Type B pancreatic cell (in vitro differentiated cells): ENCODE results near the gene ANGEL2. TPM values are rescaled to one million over a fixed set of nuclear protein-coding genes. Genes with fewer than 3 reads are reported as not detected.

Source experiments
- DNase-seq: peaks from one replicate; pipeline ENCODE4 v3.0.0; 2021; ENCODE audit warnings: mixed read lengths; ENCODE audit not compliant: unreplicated experiment; ENCODE audit errors: extremely low spot score
- H3K27ac Mint-ChIP-seq: 2 replicates; pipeline ENCODE4 v1.8.0; 2021; ENCODE audit warnings: mild to moderate bottlenecking, mixed read lengths
- H3K27me3 Mint-ChIP-seq: 2 replicates; pipeline ENCODE4 v1.8.0; 2021; ENCODE audit warnings: mixed read lengths
- H3K36me3 Mint-ChIP-seq: 2 replicates; pipeline ENCODE4 v1.8.0; 2021; ENCODE audit warnings: mixed read lengths
- H3K4me1 Mint-ChIP-seq: one replicate; pipeline ENCODE4 v1.8.0; 2021; ENCODE audit warnings: mixed read lengths; ENCODE audit not compliant: unreplicated experiment
- H3K4me3 Mint-ChIP-seq: 2 replicates; pipeline ENCODE4 v1.8.0; 2021; ENCODE audit warnings: mild to moderate bottlenecking, mixed read lengths
- H3K9me3 Mint-ChIP-seq: 2 replicates; pipeline ENCODE4 v1.8.0; 2021; ENCODE audit warnings: mixed read lengths
- total RNA-seq: library from RNA; stranded (reverse); gene quantifications from 2 replicates; pipeline ENCODE4 v1.2.1, GENCODE V29; 2021; ENCODE audit warnings: low replicate concordance
- TF ChIP-seq, protein P1 (sequence below): fragments of 200-600 bp; sonication (generic); conservative IDR thresholded peaks from 2 replicates; pipeline ENCODE4 v1.5.0; 2021; ENCODE audit warnings: antibody characterized with exemption, mild to moderate bottlenecking

The ANGEL2 gene
- total RNA-seq, 1 donor from 2014 or later = 36.0 TPM

DNA sequence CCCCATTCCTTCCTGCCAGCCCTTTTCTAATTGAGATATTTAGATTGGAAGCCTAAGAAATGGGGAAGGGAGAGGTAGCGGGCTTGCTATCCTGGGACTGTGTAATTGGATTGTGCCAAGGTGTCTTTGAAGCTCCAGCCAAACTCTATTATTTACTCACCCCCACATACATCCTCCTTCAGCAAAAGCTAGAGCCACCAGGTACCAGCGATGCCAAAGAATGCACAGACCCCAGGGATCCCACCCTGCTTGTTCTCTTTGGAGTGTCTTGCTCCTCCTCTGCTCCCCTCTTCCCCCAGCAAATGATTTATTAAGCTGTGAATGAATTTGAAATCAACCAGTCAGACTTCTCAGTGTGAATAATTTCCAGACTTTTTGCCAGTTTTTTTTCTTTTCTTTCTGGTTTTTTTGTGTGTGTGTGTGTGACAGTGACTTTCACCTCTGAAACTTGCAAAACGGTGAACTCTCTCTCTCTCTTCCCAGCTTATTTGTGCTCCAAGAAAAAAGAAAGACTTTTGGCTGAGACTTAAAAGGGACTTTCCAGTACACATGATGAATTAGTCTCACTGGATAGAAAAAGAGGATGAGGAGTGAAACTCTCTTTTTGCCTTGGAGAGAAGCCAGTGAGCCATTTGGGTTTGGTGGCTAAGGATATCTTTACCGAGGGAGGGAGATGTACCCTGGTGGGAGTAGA, 63.6 kb downstream of the ANGEL2 start:
- TF ChIP-seq, protein P1, sequence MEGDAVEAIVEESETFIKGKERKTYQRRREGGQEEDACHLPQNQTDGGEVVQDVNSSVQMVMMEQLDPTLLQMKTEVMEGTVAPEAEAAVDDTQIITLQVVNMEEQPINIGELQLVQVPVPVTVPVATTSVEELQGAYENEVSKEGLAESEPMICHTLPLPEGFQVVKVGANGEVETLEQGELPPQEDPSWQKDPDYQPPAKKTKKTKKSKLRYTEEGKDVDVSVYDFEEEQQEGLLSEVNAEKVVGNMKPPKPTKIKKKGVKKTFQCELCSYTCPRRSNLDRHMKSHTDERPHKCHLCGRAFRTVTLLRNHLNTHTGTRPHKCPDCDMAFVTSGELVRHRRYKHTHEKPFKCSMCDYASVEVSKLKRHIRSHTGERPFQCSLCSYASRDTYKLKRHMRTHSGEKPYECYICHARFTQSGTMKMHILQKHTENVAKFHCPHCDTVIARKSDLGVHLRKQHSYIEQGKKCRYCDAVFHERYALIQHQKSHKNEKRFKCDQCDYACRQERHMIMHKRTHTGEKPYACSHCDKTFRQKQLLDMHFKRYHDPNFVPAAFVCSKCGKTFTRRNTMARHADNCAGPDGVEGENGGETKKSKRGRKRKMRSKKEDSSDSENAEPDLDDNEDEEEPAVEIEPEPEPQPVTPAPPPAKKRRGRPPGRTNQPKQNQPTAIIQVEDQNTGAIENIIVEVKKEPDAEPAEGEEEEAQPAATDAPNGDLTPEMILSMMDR = no peak
- H3K27me3 Mint-ChIP-seq = peaks cover 28% of the 10 kb centered on the region
- DNase-seq = no peak
- peak overlapping the region; percentile 93 for H3K4me3 Mint-ChIP-seq
- no peaks in the 10 kb centered on the region for H3K9me3 Mint-ChIP-seq
- H3K4me1 Mint-ChIP-seq = peaks cover 17% of the 10 kb centered on the region
- no peak overlapping the region for H3K27ac Mint-ChIP-seq
- H3K36me3 Mint-ChIP-seq = peaks cover 14% of the 10 kb centered on the region

DNA sequence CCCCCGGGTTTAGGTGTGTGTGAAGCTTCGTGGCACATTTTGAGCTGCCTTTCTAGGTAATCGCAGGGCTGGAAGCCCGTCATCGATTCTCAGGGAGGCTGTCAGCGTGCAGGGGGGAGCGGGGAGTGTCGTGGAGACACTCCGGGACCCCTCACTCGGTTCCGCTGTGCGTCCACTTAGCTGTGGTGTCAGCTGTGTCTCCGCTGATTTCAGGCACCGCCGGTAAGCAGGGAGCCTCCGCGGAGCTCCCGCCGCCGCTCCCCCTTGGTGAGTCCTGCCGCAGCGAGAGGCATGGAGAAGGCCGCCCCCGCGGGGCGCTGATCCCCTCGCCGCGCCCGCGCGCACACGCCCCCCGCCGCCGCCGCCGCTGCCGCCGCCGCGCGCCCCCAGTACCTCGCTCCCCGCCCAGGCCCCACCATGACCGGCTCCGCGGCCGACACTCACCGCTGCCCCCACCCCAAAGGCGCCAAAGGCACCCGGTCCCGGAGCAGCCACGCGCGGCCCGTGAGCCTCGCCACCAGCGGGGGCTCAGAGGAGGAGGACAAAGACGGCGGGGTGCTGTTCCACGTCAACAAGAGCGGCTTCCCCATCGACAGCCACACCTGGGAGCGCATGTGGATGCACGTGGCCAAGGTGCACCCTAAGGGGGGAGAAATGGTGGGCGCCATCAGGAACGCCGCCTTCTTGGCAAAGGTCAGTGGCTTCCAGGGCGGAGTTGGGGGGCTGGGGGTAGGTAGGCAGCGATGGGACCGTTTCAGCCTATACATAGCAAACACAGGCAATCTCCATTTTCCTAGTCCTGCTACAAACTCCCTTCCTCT, 64.3 kb downstream of the ANGEL2 start:
- TF ChIP-seq, protein P1 = no peak
- Mint-ChIP-seq H3K27me3 (peaks cover 28% of the 10 kb centered on the region), H3K4me1 (peaks cover 17% of the 10 kb centered on the region), H3K4me3 (peak overlapping the region; percentile 93), H3K36me3 (peaks cover 9% of the 10 kb centered on the region), H3K27ac (peak overlapping the region; percentile 62), H3K9me3 (no peaks in the 10 kb centered on the region)
- no peak for DNase-seq

DNA sequence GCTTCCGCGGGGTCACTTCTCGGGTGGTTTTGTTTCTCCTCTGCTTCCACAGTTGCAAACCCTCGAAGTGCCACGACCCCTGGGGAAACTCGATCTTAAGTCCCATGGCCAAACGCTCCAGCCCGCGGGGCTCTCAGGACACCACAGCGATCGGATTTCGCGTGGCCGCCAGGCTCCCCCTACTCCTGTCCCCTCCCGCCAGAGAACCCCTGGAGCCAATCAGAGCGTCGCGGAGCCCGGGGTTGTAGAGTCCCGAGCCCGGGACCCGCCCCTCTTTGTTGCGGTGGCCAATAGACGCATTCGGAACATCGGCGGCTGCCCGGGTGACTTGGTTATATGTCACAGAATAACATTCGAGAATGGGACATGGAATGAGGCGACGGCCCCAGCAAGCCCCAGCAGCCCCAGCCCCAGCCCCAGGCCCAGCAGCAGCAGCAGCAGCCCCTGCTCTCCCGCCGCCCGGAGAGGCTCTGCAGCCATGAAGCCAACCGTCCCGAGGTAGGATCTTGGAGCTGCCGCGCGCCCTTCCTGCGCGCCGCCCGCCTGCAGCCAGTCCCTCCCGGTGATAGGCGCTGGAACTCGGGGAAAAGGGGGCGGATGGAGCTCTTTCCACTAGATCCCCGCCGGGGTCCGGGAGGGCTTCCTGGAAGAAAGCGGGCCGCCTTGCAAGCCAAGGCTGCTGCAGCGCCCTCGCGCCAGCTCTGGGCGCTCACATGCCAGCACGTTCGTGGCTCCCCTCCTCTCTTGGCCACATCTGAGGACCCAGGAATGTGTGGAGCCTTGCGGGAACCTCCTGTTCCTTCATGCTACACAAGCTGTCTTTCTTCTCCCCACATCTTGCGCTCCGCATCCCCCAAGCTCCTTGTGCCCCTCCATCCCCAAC, 65.2 kb downstream of the ANGEL2 start, which contains the start of gene VASH2:
TSS of gene VASH2 (plus strand) at position 299 of the 883 bp plus-strand sequence. CDS start 1,002 bp downstream, outside the sequence.
- Mint-ChIP-seq H3K27me3 (peaks cover 24% of the 10 kb centered on the region), H3K9me3 (no peaks in the 10 kb centered on the region), H3K36me3 (peaks cover 4% of the 10 kb centered on the region), H3K27ac (peak within 1 kb of the TSS; percentile 62), H3K4me1 (peaks cover 23% of the 10 kb centered on the region), H3K4me3 (peak within 1 kb of the TSS; percentile 93)
- DNase-seq = peak; percentile 82
- TF ChIP-seq, protein P1 = no peak

- Mint-ChIP-seq H3K27ac (no peak overlapping the region), H3K4me1 (peaks cover 23% of the 10 kb centered on the region), H3K27me3 (peaks cover 24% of the 10 kb centered on the region), H3K9me3 (no peaks in the 10 kb centered on the region), H3K36me3 (peaks cover 2% of the 10 kb centered on the region), H3K4me3 (peak overlapping the region; percentile 93)
- DNase-seq = no peak
- TF ChIP-seq, protein P1 = no peak
Observed at GRCh38 chr1:212949771-212950170, 65.9 kb downstream of the ANGEL2 start.

- H3K4me3 Mint-ChIP-seq = no peak overlapping the region
- H3K9me3 Mint-ChIP-seq = no peaks in the 10 kb centered on the region
- H3K27ac Mint-ChIP-seq = no peak overlapping the region
- DNase-seq = no peak
- H3K36me3 Mint-ChIP-seq = no peaks in the 10 kb centered on the region
- peaks cover 15% of the 10 kb centered on the region for H3K4me1 Mint-ChIP-seq
- TF ChIP-seq, protein P1 = no peak
- peaks cover 10% of the 10 kb centered on the region for H3K27me3 Mint-ChIP-seq
Observed at GRCh38 chr1:212946872-212947271, 68.8 kb downstream of the ANGEL2 start.
